Progenitor cell of endocrine pancreas (in vitro differentiated cells): Measurements from ENCODE around the gene MYADML2. TPM values are rescaled to one million over a fixed set of nuclear protein-coding genes. Genes with fewer than 3 reads are reported as not detected.

Source experiments
- DNase-seq: peaks from one replicate; pipeline ENCODE4 v3.0.0; 2021; ENCODE audit warnings: low spot score; ENCODE audit not compliant: unreplicated experiment
- H3K27ac Mint-ChIP-seq: 2 replicates; pipeline ENCODE4 v1.8.0; 2021; ENCODE audit warnings: mild to moderate bottlenecking, moderate library complexity, mixed read lengths
- H3K27me3 Mint-ChIP-seq: 2 replicates; pipeline ENCODE4 v1.8.0; 2021; ENCODE audit warnings: mixed read lengths
- H3K36me3 Mint-ChIP-seq: 2 replicates; pipeline ENCODE4 v1.8.0; 2022; ENCODE audit warnings: mixed read lengths; ENCODE audit not compliant: insufficient read depth
- H3K4me1 Mint-ChIP-seq: 2 replicates; pipeline ENCODE4 v1.8.0; 2021; ENCODE audit warnings: low read depth, mixed read lengths
- H3K4me3 Mint-ChIP-seq: 2 replicates; pipeline ENCODE4 v1.8.0; 2021; ENCODE audit warnings: low read depth, mild to moderate bottlenecking, moderate library complexity, mixed read lengths
- H3K9me3 Mint-ChIP-seq: 2 replicates; pipeline ENCODE4 v1.8.0; 2021; ENCODE audit warnings: low read depth, mixed read lengths
- CTCF ChIP-seq: fragments of 200-600 bp; sonication (generic); IDR thresholded peaks from one replicate; pipeline ENCODE4 v1.5.0; 2021; ENCODE audit warnings: antibody characterized with exemption, mild to moderate bottlenecking; ENCODE audit not compliant: unreplicated experiment
- total RNA-seq: library from RNA; stranded (reverse); gene quantifications from 2 replicates; pipeline ENCODE4 v1.2.1, GENCODE V29; 2021

The MYADML2 gene
- total RNA-seq, 1 donor from 2014 or later, result not detected

- H3K27ac Mint-ChIP-seq, result no peak overlapping the region
Observed at GRCh38 chr17:81913394-81914102, 33.5 kb downstream of the MYADML2 start.

GRCh38 chr17:81912441-81913309 is 34.4 kb downstream of the MYADML2 start:
- Mint-ChIP-seq H3K9me3 (no peaks in the 10 kb centered on the region), H3K36me3 (peaks cover 11% of the 10 kb centered on the region), H3K4me3 (peak overlapping the region; percentile 24), H3K27me3 (no peaks in the 10 kb centered on the region), H3K4me1 (peaks cover 18% of the 10 kb centered on the region), H3K27ac (no peak overlapping the region)
- DNase-seq, result no peak
- TF ChIP-seq CTCF, result no peak

More at GRCh38 chr17:81913394-81914102, 33.5 kb downstream of the MYADML2 start:
- Mint-ChIP-seq H3K27me3 (no peaks in the 10 kb centered on the region), H3K36me3 (peaks cover 11% of the 10 kb centered on the region), H3K4me1 (peaks cover 22% of the 10 kb centered on the region), H3K9me3 (no peaks in the 10 kb centered on the region), H3K4me3 (no peak overlapping the region)
- no peak for DNase-seq
- no peak for TF ChIP-seq CTCF

GRCh38 chr17:81911969-81912368 is 35.1 kb downstream of the MYADML2 start:
- Mint-ChIP-seq H3K27ac (peak overlapping the region; percentile 85), H3K36me3 (peaks cover 11% of the 10 kb centered on the region), H3K4me3 (peak overlapping the region; percentile 62), H3K9me3 (no peaks in the 10 kb centered on the region), H3K4me1 (peaks cover 13% of the 10 kb centered on the region), H3K27me3 (no peaks in the 10 kb centered on the region)
- no peak for DNase-seq
- TF ChIP-seq CTCF, result no peak

- peaks cover 10% of the 10 kb centered on the region for H3K4me1 Mint-ChIP-seq
- peak; percentile 52 for TF ChIP-seq CTCF
- H3K9me3 Mint-ChIP-seq, result no peaks in the 10 kb centered on the region
- peak; percentile 91 for DNase-seq
- H3K27ac Mint-ChIP-seq, result peak within 1 kb of the TSS; percentile 97
- peak within 1 kb of the TSS; percentile 92 for H3K4me3 Mint-ChIP-seq
- no peaks in the 10 kb centered on the region for H3K27me3 Mint-ChIP-seq
- H3K36me3 Mint-ChIP-seq, result peaks cover 10% of the 10 kb centered on the region
Observed at GRCh38 chr17:81911277-81911961, 35.6 kb downstream of the MYADML2 start, which contains the start of gene PCYT2. TSS of gene PCYT2 (minus strand) at chr17:81911399. CDS start at chr17:81911355, 44 bp downstream.

GRCh38 chr17:81910840-81911276 is 36.2 kb downstream of the MYADML2 start:
- Mint-ChIP-seq H3K36me3 (peaks cover 10% of the 10 kb centered on the region), H3K4me3 (peak overlapping the region; percentile 92), H3K4me1 (peaks cover 10% of the 10 kb centered on the region), H3K27ac (peak overlapping the region; percentile 97), H3K27me3 (no peaks in the 10 kb centered on the region), H3K9me3 (no peaks in the 10 kb centered on the region)
- TF ChIP-seq CTCF, result no peak
- no peak for DNase-seq
